Ureter (tissue), 1 donor: ENCODE results near the gene MSI2. TPM values are rescaled to one million over a fixed set of nuclear protein-coding genes. Genes with fewer than 3 reads are reported as not detected.

Experiments
- DNase-seq: peaks from one replicate; pipeline ENCODE4 v3.0.0-alpha.2; 2020; ENCODE audit warnings: low spot score
- total RNA-seq: library from RNA; stranded (reverse); gene quantifications from one replicate; pipeline ENCODE4 v1.2.4, GENCODE V29; 2023
- donor health status: DM: yes; HTN: yes; CAD: no.

Gene MSI2
- total RNA-seq, 1 donor from 2014 or later, result 230 TPM

GRCh38 chr17:57340160-57340981 lies 84.0 kb downstream of the MSI2 start:
- DNase-seq, result no peak

GRCh38 chr17:57341611-57342540 lies 85.6 kb downstream of the MSI2 start:
- DNase-seq, result no peak

GRCh38 chr17:57342963-57343589 lies 86.8 kb downstream of the MSI2 start:
- DNase-seq, result no peak

GRCh38 chr17:57343717-57344116 lies 87.4 kb downstream of the MSI2 start:
- no peak for DNase-seq

- DNase-seq, result no peak
These were observed 87.9 kb downstream of the MSI2 start for GRCh38 chr17:57344261-57344660.

GRCh38 chr17:57349541-57350247 lies 93.4 kb downstream of the MSI2 start:
- no peak for DNase-seq

- peak; percentile 63 for DNase-seq
These were observed 93.9 kb downstream of the MSI2 start for GRCh38 chr17:57350266-57350665.

GRCh38 chr17:57352665-57353175 lies 96.4 kb downstream of the MSI2 start:
- no peak for DNase-seq

- DNase-seq, result no peak
These were observed 98.3 kb downstream of the MSI2 start for GRCh38 chr17:57354673-57355072.

- DNase-seq, result no peak
These were observed 99.0 kb downstream of the MSI2 start for GRCh38 chr17:57355090-57355859.

GRCh38 chr17:57356153-57356718 lies 99.9 kb downstream of the MSI2 start:
- DNase-seq, result no peak

- no peak for DNase-seq
These were observed 100.5 kb downstream of the MSI2 start for GRCh38 chr17:57356719-57357391.

- peak; percentile 75 for DNase-seq
These were observed 101.1 kb downstream of the MSI2 start for GRCh38 chr17:57357392-57357784.

GRCh38 chr17:57357830-57358430 lies 101.6 kb downstream of the MSI2 start:
- peak; percentile 62 for DNase-seq

- no peak for DNase-seq
These were observed 103.9 kb downstream of the MSI2 start for GRCh38 chr17:57360266-57360665.

- DNase-seq, result no peak
These were observed 106.7 kb downstream of the MSI2 start for GRCh38 chr17:57362797-57363556.

GRCh38 chr17:57363580-57363979 lies 107.3 kb downstream of the MSI2 start:
- DNase-seq, result no peak

- no peak for DNase-seq
These were observed 107.8 kb downstream of the MSI2 start for GRCh38 chr17:57363998-57364643.
